GM11168 (cell line): Measurements from ENCODE around the gene UBE2Z.

Experiments used
- in situ Hi-C: fragments of 300-500 bp; cut with MboI; formaldehyde crosslinking; loops from one replicate; pipeline ENCODE4 v1.12.0; 2022; ENCODE audit warnings: low sequenced_read_pairs; ENCODE audit not compliant: unreplicated experiment

The UBE2Z gene

DNA sequence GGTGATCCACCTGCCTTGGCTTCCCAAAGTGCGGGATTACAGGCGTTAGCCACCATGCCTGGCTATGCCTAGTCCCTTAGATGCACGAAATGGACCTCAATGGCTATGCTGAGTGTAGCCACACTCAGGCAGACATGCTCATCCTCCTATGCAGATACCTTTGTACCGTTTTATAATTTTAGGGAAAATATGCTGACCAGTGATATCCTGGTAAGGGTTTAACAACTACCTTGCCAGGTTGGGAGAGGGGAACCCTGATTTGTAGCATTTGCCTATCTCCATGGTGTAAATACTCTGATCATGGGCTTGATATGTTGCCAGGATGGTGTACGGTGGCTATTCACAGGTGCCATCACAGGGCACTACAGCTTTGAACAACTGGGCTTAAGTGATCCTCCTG lies 43.4 kb downstream of the UBE2Z start:
- in situ Hi-C loops = no loop called here

- in situ Hi-C loops = no loop called here
Observed at GRCh38 chr17:48952904-48953303, 44.7 kb downstream of the UBE2Z start.

DNA sequence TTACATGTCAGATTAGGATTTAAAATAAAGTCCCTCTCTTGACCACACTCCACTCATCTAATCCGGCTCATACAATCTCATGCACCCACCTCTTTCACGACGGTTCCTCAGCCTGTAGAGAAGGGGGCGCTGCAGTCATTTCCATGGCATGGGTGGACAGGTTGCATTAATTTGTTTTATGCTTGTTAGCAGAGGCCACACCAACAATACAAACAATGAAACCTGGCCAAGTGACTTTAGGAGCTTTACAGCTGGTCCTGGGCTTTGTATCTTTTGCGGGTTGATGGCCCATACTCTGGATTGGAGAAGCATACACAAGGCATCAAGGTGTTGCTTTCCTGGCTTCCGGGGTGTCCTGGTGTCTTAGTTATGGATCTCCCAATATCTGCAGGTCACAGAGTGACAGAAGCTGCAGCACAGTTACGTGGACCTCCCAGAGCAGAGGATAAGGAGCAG lies 46.1 kb downstream of the UBE2Z start:
- in situ Hi-C loops = no loop called here

DNA sequence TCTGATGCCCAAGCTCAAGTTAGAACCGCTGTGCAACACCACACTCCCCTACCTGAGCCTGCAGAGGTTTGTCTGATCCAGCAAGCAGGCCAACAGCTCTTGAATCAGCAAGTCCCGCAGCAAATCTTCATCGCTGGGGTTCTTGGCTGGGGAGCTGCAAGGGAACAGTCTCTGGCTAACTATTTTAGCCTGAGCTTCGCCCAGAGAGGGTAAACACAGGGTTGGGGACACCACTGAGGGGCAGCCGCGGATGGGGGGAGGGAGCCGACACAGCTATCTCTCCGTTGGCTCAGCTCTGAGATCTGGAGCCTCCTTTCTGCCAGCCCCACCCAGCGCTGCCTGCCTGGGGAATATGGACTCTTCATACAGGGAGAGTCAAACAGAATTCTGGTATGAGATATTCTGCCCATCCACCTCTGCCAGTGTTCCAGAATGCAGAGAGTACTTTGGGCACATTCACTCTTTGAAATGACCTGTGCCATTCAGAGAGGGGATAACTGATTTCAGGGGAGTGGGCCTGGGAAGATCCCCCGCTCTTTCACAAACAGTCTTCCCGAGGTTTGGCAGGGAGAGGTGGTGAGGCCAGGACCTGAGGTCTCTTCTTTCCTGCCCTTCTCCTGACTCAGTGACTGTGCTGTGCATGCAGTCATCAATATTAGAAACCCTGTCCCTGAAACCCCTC lies 52.8 kb downstream of the UBE2Z start:
- in situ Hi-C loops = no loop called here

GRCh38 chr17:48961516-48962233 lies 53.5 kb downstream of the UBE2Z start:
- in situ Hi-C loops = no loop called here

DNA sequence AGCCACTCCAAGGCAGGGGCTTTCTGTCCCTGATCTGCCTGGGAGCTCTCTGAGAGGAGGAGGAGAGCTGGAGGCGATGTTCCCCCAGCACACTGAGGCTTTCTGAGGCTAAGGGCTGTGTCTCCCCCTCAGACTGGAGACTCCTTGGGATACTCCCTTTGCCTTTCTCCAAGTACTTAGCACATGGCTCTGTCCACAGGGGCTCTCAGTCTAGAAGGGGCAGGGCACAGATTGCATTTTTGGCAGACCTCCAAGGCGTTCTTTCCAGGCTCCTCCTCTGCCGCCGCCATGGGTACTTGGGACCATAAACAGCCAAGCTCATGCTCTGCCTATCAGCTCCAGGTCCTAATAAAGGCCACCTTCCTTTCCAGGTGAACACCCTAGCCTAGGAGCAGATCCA lies 62.0 kb downstream of the UBE2Z start:
- in situ Hi-C loops = no loop called here

- in situ Hi-C loops = no loop called here
Observed at GRCh38 chr17:48970865-48971687, 62.9 kb downstream of the UBE2Z start.

DNA sequence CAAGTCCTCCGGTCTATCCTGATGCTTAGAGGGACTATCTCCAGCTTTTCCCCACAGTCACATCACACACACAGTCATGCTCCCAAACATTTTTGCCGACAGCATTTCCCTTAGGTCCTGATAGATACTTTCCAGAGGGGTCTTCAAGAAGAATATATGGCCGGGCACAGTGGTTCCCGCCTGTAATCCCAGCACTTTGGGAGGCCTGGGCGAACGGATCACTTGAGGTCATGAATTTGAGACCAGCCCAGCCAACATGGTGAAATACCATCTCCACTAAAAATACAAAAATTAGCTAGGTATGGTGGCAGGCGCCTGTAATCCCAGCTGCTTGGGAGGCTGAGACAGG lies 64.5 kb downstream of the UBE2Z start:
- in situ Hi-C loops = no loop called here

GRCh38 chr17:48973806-48974205 lies 65.6 kb downstream of the UBE2Z start:
- in situ Hi-C loops = no loop called here
